Amniotic epithelial cell (primary cell): Measurements from ENCODE around the gene HSPB6.

Source experiments
- DNase-seq: peaks from one replicate; pipeline ENCODE4 v3.0.0-alpha.2; 2010; ENCODE audit warnings: low read depth

The HSPB6 gene

GRCh38 chr19:35766571-35767104 lies 9.8 kb upstream of the HSPB6 start:
- no peak for DNase-seq

GRCh38 chr19:35764432-35765315 lies 7.8 kb upstream of the HSPB6 start:
- no peak for DNase-seq

GRCh38 chr19:35760711-35761349 lies 4.0 kb upstream of the HSPB6 start:
- DNase-seq: no peak

- no peak for DNase-seq
These were observed 2.9 kb upstream of the HSPB6 start for GRCh38 chr19:35759697-35760096.

- peak; percentile 100 for DNase-seq
These were observed 1.1 kb upstream of the HSPB6 start, which contains the start of gene PROSER3 for GRCh38 chr19:35757749-35758608. PROSER3 (plus strand) TSS chr19:35758176; CDS start chr19:35758216, 40 bp downstream.

- DNase-seq: peak; percentile 99
These were observed 461 bp upstream of the HSPB6 start for GRCh38 chr19:35757231-35757748.

GRCh38 chr19:35755550-35756376 lies 1.1 kb downstream of the HSPB6 start:
- peak; percentile 71 for DNase-seq

GRCh38 chr19:35755131-35755549 lies 1.7 kb downstream of the HSPB6 start:
- no peak for DNase-seq

- DNase-seq: no peak
These were observed 2.3 kb downstream of the HSPB6 start for GRCh38 chr19:35754370-35755130.

- no peak for DNase-seq
These were observed 3.0 kb downstream of the HSPB6 start for GRCh38 chr19:35753634-35754369.

GRCh38 chr19:35752746-35753350 lies 4.0 kb downstream of the HSPB6 start:
- no peak for DNase-seq

GRCh38 chr19:35751839-35752745 lies 4.7 kb downstream of the HSPB6 start:
- DNase-seq: no peak

GRCh38 chr19:35750167-35750566 lies 6.7 kb downstream of the HSPB6 start:
- no peak for DNase-seq

GRCh38 chr19:35748106-35749020 lies 8.5 kb downstream of the HSPB6 start, which contains the start of gene LIN37:
LIN37 (plus strand) TSS chr19:35748576; CDS start chr19:35748725, 149 bp downstream.
- peak; percentile 99 for DNase-seq

GRCh38 chr19:35746531-35746930 lies 10.3 kb downstream of the HSPB6 start:
- no peak for DNase-seq

- no peak for DNase-seq
These were observed 10.8 kb downstream of the HSPB6 start for GRCh38 chr19:35746087-35746462.
